Fibroblast of pulmonary artery (primary cell): ENCODE measurements around the gene NXT2.
A peak's percentile ranks its signal among the peaks of the same experiment; 100 is the strongest.
"Not testable (repeated sequence)": the region's sequence is repeated elsewhere in the genome, so short reads cannot be mapped to it uniquely, and the experiment has no call there.

Experiments used
- DNase-seq: peaks from one replicate; pipeline ENCODE4 v3.0.0-alpha.2; 2010; ENCODE audit warnings: low read depth
- H3K4me3 ChIP-seq: replicated peaks from 2 replicates; pipeline ENCODE4 v1.5.1; 2011; ENCODE audit warnings: low read depth, mild to moderate bottlenecking, control low read depth, low read length, moderate library complexity
- TF ChIP-seq, protein P1 (sequence below): IDR thresholded peaks from 2 replicates; pipeline ENCODE4 v1.5.1; 2011; ENCODE audit warnings: mild to moderate bottlenecking, control low read depth, low read length, inconsistent platforms; ENCODE audit errors: missing control alignments

NXT2 gene

DNA sequence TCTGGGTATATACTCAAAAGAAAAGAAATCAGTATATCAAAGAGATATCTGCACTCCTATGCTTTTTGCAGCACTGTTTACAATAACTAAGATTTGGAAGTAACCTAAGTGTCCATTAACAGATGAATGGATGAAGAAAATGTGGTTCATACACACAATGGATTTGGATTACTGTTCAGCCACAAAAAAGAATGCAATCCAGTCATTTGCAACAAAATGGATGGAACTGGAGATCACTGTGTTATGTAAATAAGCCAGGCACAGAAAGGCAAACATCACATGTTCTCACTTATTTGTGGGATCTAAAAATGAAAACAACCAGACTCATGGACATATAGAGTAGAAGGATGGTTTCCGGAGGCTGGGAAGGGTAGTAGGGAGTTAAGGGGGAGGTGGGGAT is 17.6 kb upstream of the NXT2 start:
- TF ChIP-seq, protein P1, sequence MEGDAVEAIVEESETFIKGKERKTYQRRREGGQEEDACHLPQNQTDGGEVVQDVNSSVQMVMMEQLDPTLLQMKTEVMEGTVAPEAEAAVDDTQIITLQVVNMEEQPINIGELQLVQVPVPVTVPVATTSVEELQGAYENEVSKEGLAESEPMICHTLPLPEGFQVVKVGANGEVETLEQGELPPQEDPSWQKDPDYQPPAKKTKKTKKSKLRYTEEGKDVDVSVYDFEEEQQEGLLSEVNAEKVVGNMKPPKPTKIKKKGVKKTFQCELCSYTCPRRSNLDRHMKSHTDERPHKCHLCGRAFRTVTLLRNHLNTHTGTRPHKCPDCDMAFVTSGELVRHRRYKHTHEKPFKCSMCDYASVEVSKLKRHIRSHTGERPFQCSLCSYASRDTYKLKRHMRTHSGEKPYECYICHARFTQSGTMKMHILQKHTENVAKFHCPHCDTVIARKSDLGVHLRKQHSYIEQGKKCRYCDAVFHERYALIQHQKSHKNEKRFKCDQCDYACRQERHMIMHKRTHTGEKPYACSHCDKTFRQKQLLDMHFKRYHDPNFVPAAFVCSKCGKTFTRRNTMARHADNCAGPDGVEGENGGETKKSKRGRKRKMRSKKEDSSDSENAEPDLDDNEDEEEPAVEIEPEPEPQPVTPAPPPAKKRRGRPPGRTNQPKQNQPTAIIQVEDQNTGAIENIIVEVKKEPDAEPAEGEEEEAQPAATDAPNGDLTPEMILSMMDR = no peak
- no peak overlapping the region for H3K4me3 ChIP-seq
- DNase-seq = no peak

DNA sequence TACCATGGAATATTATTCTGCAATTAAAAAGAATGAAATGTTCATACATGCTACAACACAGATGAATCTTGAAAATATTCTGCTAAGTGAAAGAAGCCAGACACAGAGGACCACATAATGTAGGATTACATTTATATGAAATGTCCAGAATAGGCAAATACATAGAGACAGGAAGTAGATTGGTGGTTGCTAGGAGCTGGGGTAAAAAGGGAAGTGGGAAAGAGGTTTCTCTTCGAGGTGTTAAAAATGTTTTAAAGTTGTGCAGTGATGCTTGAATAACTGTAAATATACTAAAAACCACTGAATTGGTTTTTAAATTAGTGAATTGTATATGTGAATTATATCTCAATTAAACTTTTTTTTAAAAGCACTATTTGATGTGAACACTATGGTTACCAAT is 3.6 kb upstream of the NXT2 start:
- H3K4me3 ChIP-seq = no peak overlapping the region
- TF ChIP-seq, protein P1 = no peak
- DNase-seq = no peak

DNA sequence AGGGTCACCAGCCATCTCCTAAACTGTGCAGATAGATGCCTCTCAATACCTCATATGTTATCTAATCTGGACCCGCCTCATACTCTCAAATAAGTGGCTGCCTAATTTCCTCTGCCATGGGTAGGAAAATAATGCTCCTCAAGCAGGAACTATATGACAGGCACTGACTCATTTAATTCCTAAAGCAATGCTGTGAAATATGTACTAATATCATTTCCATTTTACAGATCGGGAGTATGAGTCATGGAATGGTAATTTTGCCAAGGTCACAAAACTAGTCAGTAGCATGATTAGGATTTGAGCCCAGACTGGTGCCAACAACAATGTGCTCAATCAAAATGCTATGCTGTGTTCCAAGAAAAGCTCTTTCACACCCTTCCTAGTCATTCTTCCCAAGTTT is 3.0 kb upstream of the NXT2 start:
- DNase-seq = peak; percentile 37
- H3K4me3 ChIP-seq = no peak overlapping the region
- TF ChIP-seq, protein P1 = no peak

DNA sequence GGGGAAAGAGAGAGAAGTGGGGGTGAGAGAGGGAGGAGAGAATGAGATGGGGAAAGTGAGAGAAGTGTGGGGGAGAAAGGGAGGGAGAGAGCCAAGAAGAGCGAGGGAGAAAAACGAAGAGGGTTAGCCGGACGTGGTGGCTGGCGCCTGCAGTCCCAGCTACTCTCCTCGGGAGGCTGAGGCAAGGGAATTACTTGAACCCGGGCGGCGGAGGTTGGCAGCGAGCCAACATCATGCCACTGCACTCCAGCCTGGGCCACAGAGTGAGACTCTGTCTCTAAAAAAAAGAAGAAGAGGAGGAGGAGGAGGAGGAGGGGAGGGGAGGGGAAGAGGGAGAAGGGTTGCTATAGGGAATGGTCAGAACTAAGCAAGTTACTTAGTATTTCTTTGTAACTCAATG is 1.7 kb upstream of the NXT2 start:
- DNase-seq = no peak
- TF ChIP-seq, protein P1 = no peak
- H3K4me3 ChIP-seq = no peak overlapping the region

DNA sequence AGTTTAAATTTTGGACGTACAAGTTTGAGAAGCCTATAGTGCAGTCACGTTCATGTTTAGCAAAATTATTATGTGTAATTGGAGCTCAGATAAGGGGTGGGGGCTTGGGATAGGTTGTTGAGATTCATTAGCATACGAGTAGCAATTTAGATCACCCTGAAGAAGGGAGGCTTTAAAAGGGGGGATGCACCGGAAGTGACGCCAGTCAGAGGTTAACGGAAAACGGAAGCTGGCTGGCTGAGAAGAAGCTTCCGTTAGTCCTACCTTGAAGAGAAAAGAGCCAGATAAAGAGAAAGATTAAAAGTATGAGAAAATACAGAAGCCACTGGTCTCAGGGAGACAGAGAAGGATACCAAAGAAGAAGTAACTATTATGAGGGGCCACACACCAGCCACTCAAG is 1.1 kb upstream of the NXT2 start:
- no peak overlapping the region for H3K4me3 ChIP-seq
- TF ChIP-seq, protein P1 = no peak
- no peak for DNase-seq

DNA sequence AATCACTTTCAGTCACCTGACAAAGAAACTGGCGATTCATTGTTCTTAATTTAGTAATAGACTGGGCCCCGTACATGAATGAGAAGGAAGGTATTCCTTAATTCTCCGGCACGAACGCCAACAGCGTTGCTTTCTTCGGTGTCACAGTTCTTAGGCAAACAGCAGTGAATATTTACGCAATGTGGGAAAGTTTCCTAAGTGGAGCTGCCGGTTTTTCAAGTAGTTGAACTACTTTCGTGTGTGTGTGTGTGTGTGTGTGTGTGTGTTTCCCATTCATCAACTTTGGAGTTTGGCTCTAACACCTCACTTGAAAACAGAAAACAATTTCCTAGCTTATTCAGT is 651 bp downstream of the NXT2 start:
- peak; percentile 87 for DNase-seq
- TF ChIP-seq, protein P1 = no peak
- H3K4me3 ChIP-seq = peak overlapping the region; percentile 73

DNA sequence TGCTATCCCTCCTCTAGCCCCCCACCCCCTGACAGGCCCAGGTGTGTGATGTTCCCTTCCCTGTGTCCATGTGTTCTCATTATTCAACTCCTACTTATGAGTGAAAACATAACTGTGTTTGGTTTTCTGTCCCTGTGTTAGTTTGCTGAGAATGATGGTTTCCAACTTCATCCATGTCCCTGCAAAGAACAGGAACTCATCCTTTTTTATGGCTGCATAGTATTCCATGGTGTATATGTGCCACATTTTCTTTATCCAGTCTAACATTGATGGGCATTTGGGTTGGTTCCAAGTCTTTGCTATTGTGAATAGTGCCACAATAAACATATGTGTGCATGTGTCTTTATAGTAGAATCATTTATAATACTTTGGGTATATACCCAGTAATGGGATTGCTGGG is 2.4 kb downstream of the NXT2 start:
- not testable (repeated sequence) for DNase-seq, H3K4me3 ChIP-seq

DNA sequence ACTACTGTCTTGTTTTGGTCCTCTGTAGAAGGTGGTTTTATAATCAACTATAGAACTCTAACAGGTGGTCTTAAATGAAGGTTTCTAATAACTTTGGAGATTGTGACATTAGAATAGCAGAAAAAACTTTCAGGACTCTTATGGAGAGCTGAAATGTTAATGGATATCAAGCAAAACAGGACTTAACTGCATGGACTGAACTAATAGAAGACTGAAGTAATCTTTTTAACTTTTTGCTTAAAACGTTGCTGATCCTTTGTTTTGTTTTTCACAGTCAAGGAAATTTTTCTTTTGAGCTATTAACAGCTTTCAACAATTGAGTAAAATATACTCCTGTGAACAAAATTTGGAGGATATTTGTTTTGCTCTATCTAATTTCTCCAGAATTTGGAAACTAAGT is 17.2 kb downstream of the NXT2 start:
- no peak overlapping the region for H3K4me3 ChIP-seq
- no peak for DNase-seq
- TF ChIP-seq, protein P1 = no peak

DNA sequence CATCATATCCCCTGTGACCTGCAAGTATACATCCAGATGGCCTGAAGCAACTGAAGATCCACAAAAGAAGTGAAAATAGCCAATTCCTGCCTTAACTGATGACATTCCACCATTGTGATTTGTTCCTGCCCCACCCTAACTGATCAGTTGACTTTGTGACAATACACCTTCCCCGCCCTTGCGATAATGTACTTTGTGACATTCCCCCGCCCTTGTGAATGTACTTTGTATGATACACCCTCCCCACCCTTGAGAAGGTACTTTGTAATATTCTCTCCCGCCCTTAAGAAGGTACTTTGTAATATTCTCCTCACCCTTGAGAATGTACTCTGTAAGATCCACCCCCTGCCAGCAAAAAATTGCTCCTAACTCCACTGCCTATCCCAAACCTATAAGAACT is 39.4 kb downstream of the NXT2 start:
- not testable (repeated sequence) for H3K4me3 ChIP-seq, DNase-seq
